HepG2 (cell line): ENCODE measurements around the gene SH3BP2. TPM values are rescaled to one million over a fixed set of nuclear protein-coding genes. Genes with fewer than 3 reads are reported as not detected.

Experiments used
- AKAP8 ChIP-seq: sonication (generic); formaldehyde crosslinking; IDR thresholded peaks from 2 replicates; pipeline ENCODE4 v1.5.1; 2020; ENCODE audit warnings: mild to moderate bottlenecking, missing genetic modification reagents
- EHMT2 ChIP-seq: fragments of 200-600 bp; sonication (generic); IDR thresholded peaks from 2 replicates; pipeline ENCODE4 v1.7.0; 2017; ENCODE audit warnings: antibody characterized with exemption, low read depth, low read length, borderline replicate concordance
- GMEB1 ChIP-seq: sonication (generic); formaldehyde crosslinking; IDR thresholded peaks from 2 replicates; pipeline ENCODE4 v1.5.1; 2020; ENCODE audit warnings: missing genetic modification reagents, mild to moderate bottlenecking, borderline replicate concordance
- GPBP1L1 ChIP-seq: sonication (generic); formaldehyde crosslinking; IDR thresholded peaks from 2 replicates; pipeline ENCODE4 v1.5.0; 2020; ENCODE audit warnings: mild to moderate bottlenecking, missing genetic modification reagents
- JDP2 ChIP-seq: sonication (generic); formaldehyde crosslinking; IDR thresholded peaks from 2 replicates; pipeline ENCODE4 v1.8.1; 2022; ENCODE audit warnings: missing genetic modification reagents, borderline replicate concordance
- MAFF ChIP-seq: IDR thresholded peaks from 2 replicates; pipeline ENCODE4 v1.6.1; 2011; ENCODE audit warnings: low read depth, low read length, improper control_type of control experiment
- NFATC3 ChIP-seq: sonication (generic); formaldehyde crosslinking; IDR thresholded peaks from 2 replicates; pipeline ENCODE4 v1.5.1; 2020; ENCODE audit warnings: mild to moderate bottlenecking, missing genetic modification reagents
- NFIC ChIP-seq: IDR thresholded peaks from 2 replicates; pipeline ENCODE4 v1.6.1; 2012; ENCODE audit warnings: mild to moderate bottlenecking, low read length, inconsistent platforms
- PHF5A ChIP-seq: IDR thresholded peaks from one replicate; pipeline ENCODE4 v1.6.1; 2018; ENCODE audit warnings: low read depth, missing genetic modification reagents; ENCODE audit not compliant: unreplicated experiment
- SMAD1 ChIP-seq: sonication (generic); formaldehyde crosslinking; IDR thresholded peaks from 2 replicates; pipeline ENCODE4 v1.4.0; 2020; ENCODE audit warnings: missing genetic modification reagents, low read depth, mild to moderate bottlenecking, borderline replicate concordance
- SPEN ChIP-seq: sonication (generic); formaldehyde crosslinking; IDR thresholded peaks from 2 replicates; pipeline ENCODE4 v1.5.1; 2020; ENCODE audit warnings: low read depth, mild to moderate bottlenecking, missing genetic modification reagents
- ZBTB49 ChIP-seq: sonication (generic); formaldehyde crosslinking; IDR thresholded peaks from 2 replicates; pipeline ENCODE4 v1.4.0; 2020; ENCODE audit warnings: missing genetic modification reagents, borderline replicate concordance
- ZNF296 ChIP-seq: sonication (generic); formaldehyde crosslinking; conservative IDR thresholded peaks from 2 replicates; pipeline ENCODE4 v1.5.0; 2020; ENCODE audit warnings: mild to moderate bottlenecking, missing genetic modification reagents
- ZNF781 ChIP-seq: sonication (generic); formaldehyde crosslinking; IDR thresholded peaks from 2 replicates; pipeline ENCODE4 v1.5.1; 2020; ENCODE audit warnings: borderline replicate concordance, mild to moderate bottlenecking, missing genetic modification reagents; ENCODE audit errors: not compliant biosample characterization
- polyA plus RNA-seq, 8 experiments: library from polyadenylated mRNA; depleted of rRNA in 3 of 8; stranded (reverse) in 7 of 8; unstranded in 1 of 8; fragments of >200 nt; fragmentation: Illumina TruSeq in 4 of 8; extraction: Trizol in 4 of 8; gene quantifications; 2 replicates each; pipeline versions ENCODE4 v1.2.1 to v1.2.3, GENCODE V29; 2011 to 2016; ENCODE audit warnings: low read depth in 4 of 8, missing spikeins in 1 of 8, mixed read lengths in 1 of 8; ENCODE audit not compliant: insufficient read depth in 1 of 8
- total RNA-seq, 5 experiments: library from RNA; depleted of rRNA; stranded (reverse); fragments of >200 nt; fragmentation: Illumina TruSeq; extraction: Trizol; gene quantifications; 2 replicates each; pipeline ENCODE4 v1.2.3, GENCODE V29; 2016; ENCODE audit warnings: low read depth in 1 of 5
- TF ChIP-seq, protein P1 (sequence below): sonication (generic); formaldehyde crosslinking; IDR thresholded peaks from 2 replicates; pipeline ENCODE4 v1.4.0; 2020; ENCODE audit warnings: missing genetic modification reagents, borderline replicate concordance
- TF ChIP-seq, protein P2 (sequence below): sonication (generic); formaldehyde crosslinking; IDR thresholded peaks from 2 replicates; pipeline ENCODE4 v1.5.0; 2020; ENCODE audit warnings: missing genetic modification reagents
- TF ChIP-seq, protein P3 (sequence below): IDR thresholded peaks from 2 replicates; pipeline ENCODE4 v1.6.1; 2016; ENCODE audit warnings: missing genetic modification reagents, missing compliant biosample characterization
- TF ChIP-seq, protein P4 (sequence below): sonication (generic); formaldehyde crosslinking; IDR thresholded peaks from 2 replicates; pipeline ENCODE4 v1.8.0; 2022; ENCODE audit warnings: mild to moderate bottlenecking, missing genetic modification reagents; ENCODE audit not compliant: insufficient replicate concordance

Gene SH3BP2
- total and polyA plus RNA-seq, 2 of the 13 experiments (the other 11 are each of a cell fraction or from before 2014, with no cell fraction given), result 16.9 to 34.5 TPM

GRCh38 chr4:2793586-2794485 is 951 bp downstream of the SH3BP2 start (continued):
- TF ChIP-seq, protein P1, sequence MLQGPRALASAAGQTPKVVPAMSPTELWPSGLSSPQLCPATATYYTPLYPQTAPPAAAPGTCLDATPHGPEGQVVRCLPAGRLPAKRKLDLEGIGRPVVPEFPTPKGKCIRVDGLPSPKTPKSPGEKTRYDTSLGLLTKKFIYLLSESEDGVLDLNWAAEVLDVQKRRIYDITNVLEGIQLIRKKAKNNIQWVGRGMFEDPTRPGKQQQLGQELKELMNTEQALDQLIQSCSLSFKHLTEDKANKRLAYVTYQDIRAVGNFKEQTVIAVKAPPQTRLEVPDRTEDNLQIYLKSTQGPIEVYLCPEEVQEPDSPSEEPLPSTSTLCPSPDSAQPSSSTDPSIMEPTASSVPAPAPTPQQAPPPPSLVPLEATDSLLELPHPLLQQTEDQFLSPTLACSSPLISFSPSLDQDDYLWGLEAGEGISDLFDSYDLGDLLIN (CRISPR knock-in tag), result no peak
- TF ChIP-seq GPBP1L1 (CRISPR knock-in tag) (no peak), EHMT2 (no peak), ZBTB49 (CRISPR knock-in tag) (no peak), SMAD1 (CRISPR knock-in tag) (no peak), NFIC (no peak), MAFF (no peak), AKAP8 (no peak), GMEB1 (CRISPR knock-in tag) (no peak), JDP2 (CRISPR knock-in tag) (no peak), PHF5A (CRISPR knock-in tag) (no peak), ZNF781 (CRISPR knock-in tag) (peak; percentile 92), ZNF296 (CRISPR knock-in tag) (peak; percentile 90; the same call in 1 of the 2 replicates), NFATC3 (CRISPR knock-in tag) (no peak; the same call in 1 of the 2 replicates), SPEN (CRISPR knock-in tag) (no peak)
- TF ChIP-seq, protein P2, sequence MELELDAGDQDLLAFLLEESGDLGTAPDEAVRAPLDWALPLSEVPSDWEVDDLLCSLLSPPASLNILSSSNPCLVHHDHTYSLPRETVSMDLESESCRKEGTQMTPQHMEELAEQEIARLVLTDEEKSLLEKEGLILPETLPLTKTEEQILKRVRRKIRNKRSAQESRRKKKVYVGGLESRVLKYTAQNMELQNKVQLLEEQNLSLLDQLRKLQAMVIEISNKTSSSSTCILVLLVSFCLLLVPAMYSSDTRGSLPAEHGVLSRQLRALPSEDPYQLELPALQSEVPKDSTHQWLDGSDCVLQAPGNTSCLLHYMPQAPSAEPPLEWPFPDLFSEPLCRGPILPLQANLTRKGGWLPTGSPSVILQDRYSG (CRISPR knock-in tag), result no peak
- TF ChIP-seq, protein P3, sequence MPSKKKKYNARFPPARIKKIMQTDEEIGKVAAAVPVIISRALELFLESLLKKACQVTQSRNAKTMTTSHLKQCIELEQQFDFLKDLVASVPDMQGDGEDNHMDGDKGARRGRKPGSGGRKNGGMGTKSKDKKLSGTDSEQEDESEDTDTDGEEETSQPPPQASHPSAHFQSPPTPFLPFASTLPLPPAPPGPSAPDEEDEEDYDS (CRISPR knock-in tag), result peak; percentile 8; the same call in 1 of the 2 replicates
- TF ChIP-seq, protein P4, sequence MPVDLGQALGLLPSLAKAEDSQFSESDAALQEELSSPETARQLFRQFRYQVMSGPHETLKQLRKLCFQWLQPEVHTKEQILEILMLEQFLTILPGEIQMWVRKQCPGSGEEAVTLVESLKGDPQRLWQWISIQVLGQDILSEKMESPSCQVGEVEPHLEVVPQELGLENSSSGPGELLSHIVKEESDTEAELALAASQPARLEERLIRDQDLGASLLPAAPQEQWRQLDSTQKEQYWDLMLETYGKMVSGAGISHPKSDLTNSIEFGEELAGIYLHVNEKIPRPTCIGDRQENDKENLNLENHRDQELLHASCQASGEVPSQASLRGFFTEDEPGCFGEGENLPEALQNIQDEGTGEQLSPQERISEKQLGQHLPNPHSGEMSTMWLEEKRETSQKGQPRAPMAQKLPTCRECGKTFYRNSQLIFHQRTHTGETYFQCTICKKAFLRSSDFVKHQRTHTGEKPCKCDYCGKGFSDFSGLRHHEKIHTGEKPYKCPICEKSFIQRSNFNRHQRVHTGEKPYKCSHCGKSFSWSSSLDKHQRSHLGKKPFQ (CRISPR knock-in tag), result no peak
